Breast epithelium (tissue), 3 donors: ENCODE data around the gene SSBP4.

Source experiments
- POLR2A ChIP-seq: fragments of 450-650 bp; IDR thresholded peaks from one replicate; pipeline ENCODE4 v1.6.1; 2016; ENCODE audit warnings: antibody characterized with exemption, mild to moderate bottlenecking, moderate library complexity
- POLR2AphosphoS5 ChIP-seq, 3 donors: sonication (generic); formaldehyde crosslinking; IDR thresholded peaks; one replicate each; pipeline ENCODE4 v1.6.1; 2017; ENCODE audit warnings: antibody characterized with exemption in 3 of 3

DNA sequence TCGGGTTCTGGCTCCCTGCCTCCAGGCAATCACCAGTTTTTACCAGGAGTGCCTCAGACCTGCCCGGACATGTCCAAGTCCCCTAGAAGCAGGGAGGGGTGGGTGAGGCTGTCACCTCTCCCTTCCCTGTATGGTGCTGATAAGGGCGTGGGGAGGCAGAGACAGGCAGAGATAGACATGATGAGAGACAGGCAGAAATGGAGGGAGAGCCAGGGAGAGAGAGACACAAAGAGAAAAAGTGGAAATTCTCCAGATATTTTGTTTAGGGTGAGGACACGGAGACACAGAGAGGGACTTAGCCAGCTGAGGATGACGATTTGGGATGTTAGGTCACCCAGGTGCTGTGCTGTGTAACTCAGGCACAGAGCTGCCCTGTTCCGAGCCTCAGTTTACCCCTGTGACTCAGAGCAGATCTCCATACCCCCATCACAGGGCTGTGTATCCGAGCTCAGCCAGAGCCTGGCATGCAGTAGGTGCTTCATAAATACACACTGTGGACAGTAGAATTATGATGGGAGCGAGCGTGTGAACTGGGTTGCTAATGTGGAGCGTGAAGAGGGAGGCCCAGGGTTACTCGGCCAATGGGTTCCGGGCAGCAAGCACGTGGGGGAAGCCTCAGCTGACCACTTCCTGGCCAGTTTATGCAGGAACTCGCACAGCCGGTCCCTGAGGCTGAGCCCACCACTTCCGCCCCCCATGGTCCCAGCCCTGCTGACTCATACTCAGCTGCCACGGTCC, 45.1 kb upstream of the SSBP4 start:
- TF ChIP-seq POLR2AphosphoS5 (IDR thresholded peaks at IDR 0.05) (peak in 2 of 3 donors; percentile 85 to 97), POLR2A (no peak)
